ENCODE data around the gene C2CD4A. TPM values are rescaled to one million over a fixed set of nuclear protein-coding genes. Genes with fewer than 3 reads are reported as not detected.
A peak's percentile ranks its signal among the peaks of the same experiment; 100 is the strongest.

The C2CD4A gene
- polyA plus RNA-seq, 2 of the 4 experiments (the other 2 are of a cell fraction): 0.32 TPM; not detected in 1

DNA sequence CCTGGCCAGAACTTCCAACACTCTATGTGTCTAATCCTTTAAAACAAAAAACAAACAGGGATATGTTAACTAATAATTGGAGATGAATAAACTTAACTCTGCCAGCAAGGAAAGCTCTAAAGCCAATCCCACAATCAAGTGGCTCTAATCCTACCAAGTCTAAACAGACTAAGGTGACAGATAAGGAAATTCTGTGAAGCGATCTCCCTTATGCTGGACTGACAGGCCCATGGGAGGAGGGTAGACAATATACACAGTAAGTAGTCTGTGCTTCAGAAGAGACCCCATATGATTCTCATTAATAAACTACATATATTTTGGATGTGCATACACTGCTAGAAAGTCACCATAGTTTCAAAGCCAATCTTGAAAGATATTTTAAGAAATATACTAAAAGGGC lies 16.7 kb upstream of the C2CD4A start:
- ATAC-seq: no peak
- H3K4me3 ChIP-seq: no peak overlapping the region
- 89% methylated on average over 1 of the region's 1 CpG for WGBS (ENCODE audit: missing lambda C conversion rate)
- POLR2A ChIA-PET: no interaction called here
- DNase-seq (ENCODE audit: low read depth in 1 of 2, low spot score in 1 of 2): no peak
- FAIRE-seq: no peak
- H3K27ac ChIP-seq: no peak overlapping the region
- no peak overlapping the region for H3K4me2 ChIP-seq
- TF ChIP-seq POLR2A (IDR thresholded peaks at IDR 0.05; ENCODE audit: low read length) (no peak), RFX5 (IDR thresholded peaks at IDR 0.05) (no peak), RCOR1 (IDR thresholded peaks at IDR 0.05; ENCODE audit: low read depth, low read length) (no peak), FOSL2 (IDR thresholded peaks at IDR 0.05) (no peak), FOSL2 (CRISPR knock-in tag; IDR thresholded peaks at IDR 0.05) (no peak), NR3C1 (IDR thresholded peaks at IDR 0.05) (no peak), SMC3 (IDR thresholded peaks at IDR 0.05) (no peak), HEYL (CRISPR knock-in tag; IDR thresholded peaks at IDR 0.05) (no peak)
- TF ChIP-seq, protein P1, sequence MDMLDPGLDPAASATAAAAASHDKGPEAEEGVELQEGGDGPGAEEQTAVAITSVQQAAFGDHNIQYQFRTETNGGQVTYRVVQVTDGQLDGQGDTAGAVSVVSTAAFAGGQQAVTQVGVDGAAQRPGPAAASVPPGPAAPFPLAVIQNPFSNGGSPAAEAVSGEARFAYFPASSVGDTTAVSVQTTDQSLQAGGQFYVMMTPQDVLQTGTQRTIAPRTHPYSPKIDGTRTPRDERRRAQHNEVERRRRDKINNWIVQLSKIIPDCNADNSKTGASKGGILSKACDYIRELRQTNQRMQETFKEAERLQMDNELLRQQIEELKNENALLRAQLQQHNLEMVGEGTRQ (IDR thresholded peaks at IDR 0.05): no peak
- peaks cover 5% of the 10 kb centered on the region; the same call in 2 of the 3 replicates for H3K4me1 ChIP-seq
- CTCF ChIA-PET: interaction anchor here (1.7 kb wide), 1 partner anchor 270 kb away, joined by 3 read pairs; no protein-coding TSS in a partner anchor
- H3K9me3 ChIP-seq: no peaks in the 10 kb centered on the region

DNA sequence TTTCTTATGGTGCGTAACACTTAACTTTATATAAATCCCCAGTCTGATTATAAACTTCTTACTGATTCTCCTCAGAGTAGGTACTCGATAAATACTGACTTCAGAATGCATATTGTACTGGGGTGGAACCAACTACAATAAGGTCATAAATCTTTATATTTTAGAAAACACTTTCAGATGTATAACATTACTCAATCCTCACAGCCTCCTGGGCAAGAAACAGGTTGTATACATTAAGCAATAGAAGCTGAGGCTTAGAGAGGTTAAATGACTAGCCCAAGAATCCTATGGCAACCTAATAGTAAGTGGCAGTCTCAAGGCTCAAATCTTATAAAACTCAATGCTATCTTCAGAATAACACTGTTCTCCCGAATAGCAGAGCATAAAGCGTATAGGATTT lies 15.6 kb upstream of the C2CD4A start:
- ChIA-PET POLR2A (no interaction called here), CTCF (interaction anchor here (1.7 kb wide), 1 partner anchor 269 kb away, joined by 3 read pairs; no protein-coding TSS in a partner anchor)
- TF ChIP-seq, protein P2, sequence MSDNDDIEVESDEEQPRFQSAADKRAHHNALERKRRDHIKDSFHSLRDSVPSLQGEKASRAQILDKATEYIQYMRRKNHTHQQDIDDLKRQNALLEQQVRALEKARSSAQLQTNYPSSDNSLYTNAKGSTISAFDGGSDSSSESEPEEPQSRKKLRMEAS (IDR thresholded peaks at IDR 0.05): no peak
- TF ChIP-seq SREBF2 (IDR thresholded peaks at IDR 0.05) (no peak), KDM5A (IDR thresholded peaks at IDR 0.05) (no peak), NR3C1 (IDR thresholded peaks at IDR 0.05) (no peak), TP53 (CRISPR knock-in tag; IDR thresholded peaks at IDR 0.05) (no peak), ESRRA (IDR thresholded peaks at IDR 0.05; ENCODE audit: borderline replicate concordance, low read length) (no peak)
- TF ChIP-seq, protein P3, sequence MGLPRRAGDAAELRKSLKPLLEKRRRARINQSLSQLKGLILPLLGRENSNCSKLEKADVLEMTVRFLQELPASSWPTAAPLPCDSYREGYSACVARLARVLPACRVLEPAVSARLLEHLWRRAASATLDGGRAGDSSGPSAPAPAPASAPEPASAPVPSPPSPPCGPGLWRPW (IDR thresholded peaks at IDR 0.05): no peak

DNA sequence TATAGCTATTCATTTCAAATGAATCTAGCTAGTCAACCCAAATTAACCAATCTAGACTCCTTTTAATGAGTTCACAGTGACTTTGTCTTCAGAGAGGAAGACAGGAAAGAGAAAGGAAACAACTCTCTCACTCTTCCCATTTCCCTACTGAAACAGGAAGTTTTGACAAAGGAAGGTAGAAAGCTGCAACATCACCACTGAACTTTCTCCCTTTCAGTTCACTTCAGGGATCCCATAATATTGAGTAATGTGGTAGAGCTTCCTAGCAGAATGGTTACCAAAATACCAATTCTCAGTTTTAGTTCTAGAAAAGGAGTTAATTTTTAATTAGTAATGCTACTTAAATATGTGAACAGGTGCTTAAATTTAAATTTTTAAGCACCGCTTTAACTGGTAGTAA lies 14.1 kb upstream of the C2CD4A start:
- Histone ChIP-seq H3K27ac (no peak overlapping the region), H3K4me1 (peaks cover 6% of the 10 kb centered on the region; the same call in 2 of the 3 replicates), H3K4me3 (no peak overlapping the region), H3K4me2 (no peak overlapping the region), H3K9me3 (no peaks in the 10 kb centered on the region)
- ATAC-seq (no peak), DNase-seq (ENCODE audit: low read depth in 1 of 2, low spot score in 1 of 2) (no peak), FAIRE-seq (peak; percentile 80)
- ChIA-PET POLR2A (interaction anchor here (0.7 kb wide), 1 partner anchor 10 kb away, joined by 5 read pairs; no protein-coding TSS in a partner anchor), CTCF (interaction anchor here (1.1 to 1.4 kb wide), 3 partner anchors 14 to 112 kb away, joined by 3 to 7 read pairs (median 3); partner anchors contain the start of genes C2CD4A and C2CD4B)
- TF ChIP-seq SMC3 (IDR thresholded peaks at IDR 0.05) (no peak), ZSCAN20 (CRISPR knock-in tag; IDR thresholded peaks at IDR 0.05) (no peak), FOSL2 (IDR thresholded peaks at IDR 0.05) (no peak), FOSL2 (CRISPR knock-in tag; IDR thresholded peaks at IDR 0.05) (no peak), RARB (CRISPR knock-in tag; IDR thresholded peaks at IDR 0.05) (no peak), MAZ (IDR thresholded peaks at IDR 0.05; ENCODE audit: borderline replicate concordance, low read depth, low read length) (no peak), RCOR1 (IDR thresholded peaks at IDR 0.05; ENCODE audit: low read depth, low read length) (no peak), FOSB (CRISPR knock-in tag; IDR thresholded peaks at IDR 0.05) (no peak), GATA3 (IDR thresholded peaks at IDR 0.05; ENCODE audit: borderline replicate concordance) (no peak)
- TF ChIP-seq, protein P3 (IDR thresholded peaks at IDR 0.05): no peak
- WGBS (ENCODE audit: missing lambda C conversion rate): 94% methylated on average over 1 of the region's 1 CpG

More for the DNA sequence above, 15.6 kb upstream of the C2CD4A start:
- no peak overlapping the region for H3K27ac ChIP-seq
- ATAC-seq: no peak
- no peak for DNase-seq (ENCODE audit: low read depth in 1 of 2, low spot score in 1 of 2)
- H3K9me3 ChIP-seq: no peaks in the 10 kb centered on the region
- 91% methylated on average over 4 of the region's 4 CpGs for WGBS (ENCODE audit: missing lambda C conversion rate)
- no peak overlapping the region for H3K4me3 ChIP-seq
- H3K4me2 ChIP-seq: no peak overlapping the region
- peaks cover 6% of the 10 kb centered on the region; the same call in 2 of the 3 replicates for H3K4me1 ChIP-seq
- no peak for FAIRE-seq
